HepG2 (cell line): ENCODE measurements around the gene TMEM59. TPM values are rescaled to one million over a fixed set of nuclear protein-coding genes. Genes with fewer than 3 reads are reported as not detected.

ENCODE experiments used
- ATF4 ChIP-seq, 2 experiments: fragments of 450-650 bp in 1 of 2; sonication (generic) in 1 of 2; formaldehyde crosslinking; IDR thresholded peaks; 2 replicates each; pipeline versions ENCODE4 v1.5.0 to v1.8.0; 2020 to 2022; ENCODE audit warnings: mild to moderate bottlenecking in 1 of 2, missing genetic modification reagents in 1 of 2
- CREBL2 ChIP-seq: sonication (generic); formaldehyde crosslinking; IDR thresholded peaks from 2 replicates; pipeline ENCODE4 v1.8.1; 2023; ENCODE audit warnings: missing genetic modification reagents, mild to moderate bottlenecking, borderline replicate concordance
- DNMT3B ChIP-seq: conservative IDR thresholded peaks from 2 replicates; pipeline ENCODE4 v1.6.1; 2016; ENCODE audit warnings: missing biosample characterization, control low read depth
- ELK4 ChIP-seq: sonication (generic); formaldehyde crosslinking; IDR thresholded peaks from 2 replicates; pipeline ENCODE4 v1.9.0; 2021; ENCODE audit warnings: missing genetic modification reagents, borderline replicate concordance
- GPN1 ChIP-seq: sonication (generic); formaldehyde crosslinking; IDR thresholded peaks from 2 replicates; pipeline ENCODE4 v1.5.1; 2020; ENCODE audit warnings: missing genetic modification reagents, borderline replicate concordance
- GRHL1 ChIP-seq: sonication (generic); formaldehyde crosslinking; conservative IDR thresholded peaks from 2 replicates; pipeline ENCODE4 v1.8.0; 2022; ENCODE audit warnings: missing genetic modification reagents
- KLF15 ChIP-seq: sonication (generic); formaldehyde crosslinking; IDR thresholded peaks from 2 replicates; pipeline ENCODE4 v1.8.1; 2023; ENCODE audit warnings: borderline replicate concordance, mild to moderate bottlenecking, inconsistent platforms, missing genetic modification reagents, mixed read lengths
- MAFK ChIP-seq, 2 experiments: IDR thresholded peaks in 1 of 2; conservative IDR thresholded peaks in 1 of 2; 2 replicates each; pipeline ENCODE4 v1.6.1; 2011; ENCODE audit warnings: improper control_type of control experiment in 2 of 2, low read length in 2 of 2
- NBN ChIP-seq: fragments of 450-650 bp; conservative IDR thresholded peaks from 2 replicates; pipeline ENCODE4 v1.6.1; 2017
- NFE2 ChIP-seq: sonication (generic); formaldehyde crosslinking; IDR thresholded peaks from 2 replicates; pipeline ENCODE4 v1.4.0; 2020; ENCODE audit warnings: missing genetic modification reagents
- SIX1 ChIP-seq: sonication (generic); formaldehyde crosslinking; IDR thresholded peaks from 2 replicates; pipeline ENCODE4 v1.4.0; 2020; ENCODE audit warnings: missing genetic modification reagents, borderline replicate concordance
- ZBTB20 ChIP-seq: sonication (generic); formaldehyde crosslinking; IDR thresholded peaks from 2 replicates; pipeline ENCODE4 v1.8.1; 2023; ENCODE audit warnings: missing genetic modification reagents, low read depth, mild to moderate bottlenecking, borderline replicate concordance
- ZHX2 ChIP-seq, 2 experiments: sonication (generic) in 1 of 2; formaldehyde crosslinking in 1 of 2; IDR thresholded peaks; 2 replicates each; pipeline versions ENCODE4 v1.6.1 to v1.9.0; 2014 to 2022; ENCODE audit warnings: antibody characterized with exemption in 1 of 2, borderline replicate concordance in 1 of 2, inconsistent platforms in 1 of 2, low read depth in 1 of 2, missing genetic modification reagents in 1 of 2
- ZNF333 ChIP-seq: sonication (generic); formaldehyde crosslinking; IDR thresholded peaks from 2 replicates; pipeline ENCODE4 v1.4.0; 2020; ENCODE audit warnings: mild to moderate bottlenecking, missing genetic modification reagents, borderline replicate concordance
- ZNF432 ChIP-seq: sonication (generic); formaldehyde crosslinking; IDR thresholded peaks from 2 replicates; pipeline ENCODE4 v1.5.0; 2020; ENCODE audit warnings: missing genetic modification reagents, mild to moderate bottlenecking, borderline replicate concordance
- polyA plus RNA-seq, 8 experiments: library from polyadenylated mRNA; depleted of rRNA in 3 of 8; stranded (reverse) in 7 of 8; unstranded in 1 of 8; fragments of >200 nt; fragmentation: Illumina TruSeq in 4 of 8; extraction: Trizol in 4 of 8; gene quantifications; 2 replicates each; pipeline versions ENCODE4 v1.2.1 to v1.2.3, GENCODE V29; 2011 to 2016; ENCODE audit warnings: low read depth in 4 of 8, missing spikeins in 1 of 8, mixed read lengths in 1 of 8; ENCODE audit not compliant: insufficient read depth in 1 of 8
- total RNA-seq, 5 experiments: library from RNA; depleted of rRNA; stranded (reverse); fragments of >200 nt; fragmentation: Illumina TruSeq; extraction: Trizol; gene quantifications; 2 replicates each; pipeline ENCODE4 v1.2.3, GENCODE V29; 2016; ENCODE audit warnings: low read depth in 1 of 5

TMEM59 gene
- total and polyA plus RNA-seq, 2 of the 13 experiments (the other 11 are each of a cell fraction or from before 2014, with no cell fraction given) = 147 to 363 TPM

- TF ChIP-seq ZHX2 (IDR thresholded peaks at IDR 0.05; ENCODE audit: low read depth) (no peak), ZHX2 (CRISPR knock-in tag; IDR thresholded peaks at IDR 0.05; ENCODE audit: borderline replicate concordance) (no peak), SIX1 (CRISPR knock-in tag) (no peak), NBN (no peak), GPN1 (CRISPR knock-in tag) (no peak), KLF15 (CRISPR knock-in tag) (no peak), ZNF432 (no peak), ZNF333 (CRISPR knock-in tag) (no peak), DNMT3B (no peak), NFE2 (CRISPR knock-in tag) (peak; percentile 62), ZBTB20 (no peak), GRHL1 (CRISPR knock-in tag) (no peak), MAFK (conservative IDR thresholded peaks at IDR 0.05 in 1 of 2, IDR thresholded peaks at IDR 0.05 in 1 of 2; ENCODE audit: low read length in 2 of 2) (no peak), ELK4 (CRISPR knock-in tag) (no peak), ATF4 (CRISPR knock-in tag; IDR thresholded peaks at IDR 0.05) (0 out of 4 replicates have a peak, but pooled peaks of 1 of the 2 experiments have one; percentile 33), CREBL2 (no peak)
Observed at GRCh38 chr1:54016343-54017282, 36.4 kb downstream of the TMEM59 start (continued).
